Lung (tissue), 12 donors: Measurements from ENCODE around the gene TNFRSF11A. TPM values are rescaled to one million over a fixed set of nuclear protein-coding genes. Genes with fewer than 3 reads are reported as not detected.

Experiments used
- ATAC-seq: fragments of 200-7000 bp; cut with Tn5 transposase; one replicate; pipeline ENCODE4 v1.9.1; 2020; ENCODE audit warnings: moderate number of reproducible peaks; ENCODE audit not compliant: insufficient read depth, low FRiP score
- DNase-seq, 3 donors: peaks; one replicate each; pipeline ENCODE4 v3.0.0-alpha.2; 2013 to 2017
- H3K27ac ChIP-seq, 2 donors: one replicate each; pipeline ENCODE4 v1.5.1; 2013; ENCODE audit warnings: mild to moderate bottlenecking in 2 of 2, moderate library complexity in 2 of 2, control low read depth in 1 of 2, inconsistent platforms in 1 of 2, low read depth in 1 of 2, low read length in 1 of 2
- H3K27me3 ChIP-seq, 3 donors: one replicate each; pipeline ENCODE4 v1.5.1; 2013; ENCODE audit warnings: low read length in 2 of 3; ENCODE audit not compliant: control insufficient read depth in 3 of 3, insufficient read depth in 3 of 3
- H3K36me3 ChIP-seq, 4 donors: one replicate each; pipeline ENCODE4 v1.5.1; 2013; ENCODE audit warnings: low read length in 4 of 4, mild to moderate bottlenecking in 1 of 4, moderate library complexity in 1 of 4; ENCODE audit not compliant: control insufficient read depth in 4 of 4, insufficient read depth in 4 of 4
- H3K4me1 ChIP-seq, 5 donors: one replicate each; pipeline ENCODE4 v1.5.1; 2013; ENCODE audit warnings: low read length in 5 of 5, mild to moderate bottlenecking in 2 of 5, moderate library complexity in 1 of 5; ENCODE audit not compliant: control insufficient read depth in 5 of 5, insufficient read depth in 5 of 5
- H3K4me3 ChIP-seq: one replicate; pipeline ENCODE4 v1.5.1; 2013; ENCODE audit warnings: mild to moderate bottlenecking, control low read depth, moderate library complexity
- H3K9ac ChIP-seq, 2 donors: one replicate each; pipeline ENCODE4 v1.5.1; 2013; ENCODE audit warnings: low read length in 2 of 2, control low read depth in 1 of 2; ENCODE audit not compliant: insufficient read depth in 1 of 2
- H3K9me3 ChIP-seq, 4 donors: one replicate each; pipeline ENCODE4 v1.5.1; 2013; ENCODE audit warnings: low read length in 3 of 4, mild to moderate bottlenecking in 1 of 4, moderate library complexity in 1 of 4; ENCODE audit not compliant: control insufficient read depth in 4 of 4, insufficient read depth in 3 of 4
- CTCF ChIP-seq: IDR thresholded peaks from 2 replicates; pipeline ENCODE4 v1.5.1; 2012; ENCODE audit warnings: mild to moderate bottlenecking; ENCODE audit errors: control extremely low read depth, extremely low read depth
- WGBS, 2 donors: extraction: QIAGEN DNeasy Blood & Tissue Kit; methylation state at CpG; one replicate each; pipeline ENCODE4 v1.1.7; 2013; 5-methylcytosine and 5-hydroxymethylcytosine counted together
- polyA plus RNA-seq, 2 donors: library from polyadenylated mRNA; stranded (reverse); fragments of 200-250 nt; gene quantifications; one replicate each; pipeline ENCODE4 v1.2.1, GENCODE V29; 2013
- total RNA-seq, 2 donors: library from RNA; depleted of rRNA in 1 of 2; stranded (reverse); fragments of >200 nt in 1 of 2; gene quantifications; one replicate each; pipeline ENCODE4 v1.2.1, GENCODE V29; 2014 to 2021
- donor health status: control.
- donor health status: control.
- donor health status: Bipolar disorder and iron deficiency.
- donor health status: healthy.
- donor health status: DM: yes; HTN: yes; CAD: no.

Gene TNFRSF11A
- total and polyA plus RNA-seq, 4 donors = 1.0 to 7.8 (median 2.8) TPM

GRCh38 chr18:62374410-62374965 lies 49.4 kb downstream of the TNFRSF11A start:
- H3K9me3 ChIP-seq = peaks cover 0 to 2% (median 0%) of the 10 kb centered on the region in 4 donors
- H3K27ac ChIP-seq = no peak overlapping the region
- DNase-seq (no peak), ATAC-seq (no peak)
- no peak overlapping the region for H3K9ac ChIP-seq
- no peaks in the 10 kb centered on the region for H3K27me3 ChIP-seq
- TF ChIP-seq CTCF = no peak
- no peak overlapping the region for H3K4me3 ChIP-seq
- no peaks in the 10 kb centered on the region for H3K4me1 ChIP-seq
- 66 to 92% methylated on average over 1 of the region's 1 CpG for WGBS, 2 donors
- no peaks in the 10 kb centered on the region for H3K36me3 ChIP-seq

GRCh38 chr18:62377131-62377807 lies 52.2 kb downstream of the TNFRSF11A start:
- peak in 2 of 3 donors; percentile 48 to 64 for DNase-seq
- no peak for TF ChIP-seq CTCF
- Histone ChIP-seq H3K9me3 (peaks cover 0 to 2% (median 0%) of the 10 kb centered on the region in 4 donors), H3K36me3 (no peaks in the 10 kb centered on the region), H3K4me1 (no peaks in the 10 kb centered on the region), H3K9ac (no peak overlapping the region), H3K4me3 (no peak overlapping the region), H3K27ac (no peak overlapping the region), H3K27me3 (no peaks in the 10 kb centered on the region)
- 85 to 88% methylated on average over 7 of the region's 7 CpGs for WGBS, 2 donors
- no peak for ATAC-seq

- Histone ChIP-seq H3K9ac (no peak overlapping the region), H3K27ac (no peak overlapping the region), H3K36me3 (no peaks in the 10 kb centered on the region), H3K9me3 (peaks cover 0 to 2% (median 0%) of the 10 kb centered on the region in 4 donors), H3K4me1 (peaks cover 0 to 1% (median 0%) of the 10 kb centered on the region in 5 donors), H3K27me3 (no peaks in the 10 kb centered on the region), H3K4me3 (no peak overlapping the region)
- no peak for DNase-seq
- 93 to 95% methylated on average over 5 of the region's 5 CpGs for WGBS, 2 donors
- ATAC-seq = no peak
- no peak for TF ChIP-seq CTCF
Measured at GRCh38 chr18:62379051-62379450, 53.9 kb downstream of the TNFRSF11A start.
